22Rv1 (cell line): ENCODE data around the gene TIGD7.

Experiments used
- H3K27ac ChIP-seq: fragments of 450-650 bp; 2 replicates; pipeline ENCODE4 v1.5.1; 2017
- CTCF ChIP-seq: fragments of 450-650 bp; IDR thresholded peaks from 2 replicates; pipeline ENCODE4 v1.5.1; 2017; ENCODE audit warnings: mild to moderate bottlenecking
- ZFX ChIP-seq: fragments of 450-650 bp; IDR thresholded peaks from 2 replicates; pipeline ENCODE4 v1.6.1; 2017; ENCODE audit warnings: antibody characterized with exemption, borderline replicate concordance

Gene TIGD7

GRCh38 chr16:3264137-3265036, 40.8 kb downstream of the TIGD7 start:
- TF ChIP-seq ZFX = no peak
- TF ChIP-seq CTCF = peak; percentile 45
- peak overlapping the region; percentile 90 for H3K27ac ChIP-seq

GRCh38 chr16:3262517-3262916, 42.7 kb downstream of the TIGD7 start:
- no peak for TF ChIP-seq CTCF
- TF ChIP-seq ZFX = no peak
- H3K27ac ChIP-seq = no peak overlapping the region

- H3K27ac ChIP-seq = no peak overlapping the region
- TF ChIP-seq CTCF (no peak), ZFX (no peak)
Measured at GRCh38 chr16:3259836-3260235, 45.4 kb downstream of the TIGD7 start.

GRCh38 chr16:3256866-3257465, 48.3 kb downstream of the TIGD7 start:
- no peak overlapping the region for H3K27ac ChIP-seq
- TF ChIP-seq CTCF (no peak), ZFX (no peak)

- H3K27ac ChIP-seq = no peak within 1 kb of the TSS
- no peak for TF ChIP-seq CTCF
- no peak for TF ChIP-seq ZFX
Measured at GRCh38 chr16:3256146-3256865, 48.9 kb downstream of the TIGD7 start, which contains the start of gene MEFV. Gene MEFV (minus strand): TSS chr16:3256633. CDS start chr16:3256587, 46 bp downstream.

GRCh38 chr16:3254309-3254708, 50.9 kb downstream of the TIGD7 start:
- TF ChIP-seq ZFX = no peak
- TF ChIP-seq CTCF = no peak
- no peak overlapping the region for H3K27ac ChIP-seq
